Superior temporal gyrus (tissue), 1 donor: Measurements from ENCODE around the gene FBXL7.

Source experiments
- DNase-seq: peaks from one replicate; pipeline ENCODE4 v3.0.0-alpha.2; 2016; ENCODE audit errors: extremely low spot score

FBXL7 gene

DNA sequence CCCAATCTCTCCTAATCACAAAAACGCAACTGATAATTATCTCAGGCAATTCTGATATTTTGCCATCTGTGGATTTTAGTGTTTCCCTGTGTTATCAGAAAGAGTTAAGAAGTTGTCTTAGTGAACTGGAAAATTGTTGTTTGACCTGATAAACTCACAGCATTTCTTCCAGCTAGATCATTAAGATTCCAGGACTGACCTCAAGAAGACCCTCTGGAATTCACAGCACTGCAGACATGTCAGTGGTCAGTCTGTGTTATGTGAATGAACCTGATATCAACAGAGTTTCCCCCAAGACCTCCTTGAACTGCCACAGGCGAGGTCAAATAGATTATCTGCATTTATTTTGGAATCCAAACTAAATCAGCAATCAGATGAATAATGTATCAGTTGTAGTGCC is 174.7 kb downstream of the FBXL7 start:
- DNase-seq: no peak

GRCh38 chr5:15676591-15676990 is 176.6 kb downstream of the FBXL7 start:
- DNase-seq: no peak

GRCh38 chr5:15679161-15679560 is 179.2 kb downstream of the FBXL7 start:
- DNase-seq: no peak

- DNase-seq: no peak
Observed at GRCh38 chr5:15680455-15680854, 180.5 kb downstream of the FBXL7 start.

DNA sequence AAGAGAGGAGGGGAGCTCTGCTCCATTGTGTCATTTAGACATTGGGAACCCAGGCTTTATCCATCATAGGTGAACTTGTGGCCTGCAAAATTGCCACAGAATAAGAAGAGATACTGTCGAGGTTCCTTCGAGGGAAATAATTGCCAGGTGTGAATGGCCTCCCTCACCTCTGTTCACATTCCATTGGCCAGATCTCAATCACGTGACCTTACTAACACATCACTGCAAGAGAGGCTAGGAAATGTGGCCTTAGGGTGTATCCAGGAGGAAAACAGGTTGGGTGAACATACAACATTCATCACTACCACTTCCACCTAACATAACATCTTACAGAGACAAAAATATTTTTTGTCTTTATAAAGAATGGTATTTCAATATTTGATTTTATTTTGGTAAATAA is 182.1 kb downstream of the FBXL7 start:
- DNase-seq: no peak

- no peak for DNase-seq
Observed at GRCh38 chr5:15682566-15682965, 182.6 kb downstream of the FBXL7 start.

- no peak for DNase-seq
Observed at GRCh38 chr5:15683332-15683731, 183.4 kb downstream of the FBXL7 start.

- DNase-seq: peak; percentile 29
Observed at GRCh38 chr5:15687401-15687800, 187.4 kb downstream of the FBXL7 start.

GRCh38 chr5:15689836-15690235 is 189.9 kb downstream of the FBXL7 start:
- DNase-seq: no peak

GRCh38 chr5:15690611-15691010 is 190.6 kb downstream of the FBXL7 start:
- no peak for DNase-seq

GRCh38 chr5:15691521-15691920 is 191.5 kb downstream of the FBXL7 start:
- DNase-seq: no peak

- no peak for DNase-seq
Observed at GRCh38 chr5:15692706-15693381, 192.9 kb downstream of the FBXL7 start.

GRCh38 chr5:15693382-15693728 is 193.4 kb downstream of the FBXL7 start:
- no peak for DNase-seq

GRCh38 chr5:15693933-15694332 is 194.0 kb downstream of the FBXL7 start:
- no peak for DNase-seq

- peak; percentile 46 for DNase-seq
Observed at GRCh38 chr5:15694696-15695214, 194.8 kb downstream of the FBXL7 start.

DNA sequence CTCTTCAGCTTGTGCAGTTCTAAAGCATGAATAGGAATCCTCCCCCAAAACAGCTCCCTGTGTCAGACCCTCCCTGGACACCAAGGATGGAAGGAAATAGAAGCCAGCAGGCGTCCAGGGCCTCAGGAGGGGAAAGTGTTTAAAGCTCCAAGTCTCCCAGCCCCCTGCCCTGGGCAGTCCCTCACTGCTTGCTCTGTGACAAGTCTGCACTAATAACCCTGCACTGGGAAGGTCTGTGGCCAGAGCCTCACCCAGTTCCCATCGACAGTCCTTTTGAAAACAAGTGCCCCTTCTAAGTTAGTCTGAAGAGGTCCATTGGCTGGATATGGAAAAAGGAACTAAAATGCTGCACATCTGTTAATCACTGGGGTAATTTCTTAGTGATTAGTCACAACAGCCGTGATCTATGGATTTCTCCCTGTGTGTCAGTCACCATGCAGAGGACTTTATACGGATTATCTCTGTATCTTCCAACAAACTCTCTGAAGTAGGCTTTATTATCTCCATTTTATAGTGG is 195.3 kb downstream of the FBXL7 start:
- no peak for DNase-seq

DNA sequence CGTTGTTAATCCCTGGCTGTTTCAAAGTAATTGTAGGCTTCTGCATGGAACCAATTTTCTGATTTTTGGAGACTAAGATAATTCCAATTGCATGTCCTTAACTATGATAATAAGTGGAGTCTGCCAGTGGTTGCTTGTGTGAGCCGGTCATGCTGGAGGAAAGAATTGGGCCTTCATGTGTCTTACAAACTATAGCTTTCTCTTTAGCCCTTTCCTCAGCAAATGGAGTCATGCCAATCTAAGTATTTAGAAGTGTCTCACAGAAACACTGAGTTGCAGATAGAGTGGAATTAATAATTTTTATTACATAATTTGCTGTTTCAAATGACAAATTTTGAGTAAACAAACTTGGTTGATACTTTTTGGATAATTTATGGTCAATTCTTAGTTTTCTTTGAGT is 200.4 kb downstream of the FBXL7 start:
- DNase-seq: no peak

DNA sequence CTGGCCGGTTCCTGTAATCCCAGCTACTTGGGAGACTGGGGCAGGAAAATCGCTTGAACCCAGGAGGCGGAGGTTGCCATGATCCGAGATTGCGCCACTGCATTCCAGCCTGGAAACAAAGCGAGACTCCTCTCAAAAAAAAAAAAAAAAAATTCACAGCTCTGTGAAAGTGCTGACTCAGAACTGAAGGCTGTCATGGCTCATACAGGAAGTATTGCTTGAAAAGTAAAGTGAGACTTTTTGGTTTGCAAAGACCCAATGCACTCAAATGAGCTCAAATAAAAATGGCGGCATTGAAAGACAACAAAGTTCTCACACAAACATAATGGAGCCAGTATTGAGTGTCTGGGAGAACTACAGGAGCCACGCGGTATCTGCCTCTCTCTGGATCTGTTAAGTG is 202.1 kb downstream of the FBXL7 start:
- no peak for DNase-seq

DNA sequence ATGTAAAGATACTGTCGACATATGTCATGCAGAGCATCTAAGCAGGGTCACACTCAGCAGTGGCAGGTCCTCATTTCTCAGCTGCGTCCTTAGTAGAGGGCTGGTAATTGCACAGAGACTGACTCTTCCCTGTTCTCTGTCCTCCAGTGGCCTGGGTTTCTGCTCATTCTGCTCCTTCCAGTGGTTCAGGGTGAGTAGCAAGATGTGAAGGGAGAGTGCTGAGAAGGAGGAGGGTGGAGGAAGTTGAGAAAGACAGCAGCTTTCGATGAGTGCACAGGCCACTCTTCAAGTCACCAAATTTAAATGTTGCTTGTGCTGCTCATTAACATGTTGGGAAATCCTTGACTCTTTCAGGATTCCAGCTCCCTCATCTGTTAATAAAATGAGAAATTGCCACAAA is 203.9 kb downstream of the FBXL7 start:
- DNase-seq: no peak

DNA sequence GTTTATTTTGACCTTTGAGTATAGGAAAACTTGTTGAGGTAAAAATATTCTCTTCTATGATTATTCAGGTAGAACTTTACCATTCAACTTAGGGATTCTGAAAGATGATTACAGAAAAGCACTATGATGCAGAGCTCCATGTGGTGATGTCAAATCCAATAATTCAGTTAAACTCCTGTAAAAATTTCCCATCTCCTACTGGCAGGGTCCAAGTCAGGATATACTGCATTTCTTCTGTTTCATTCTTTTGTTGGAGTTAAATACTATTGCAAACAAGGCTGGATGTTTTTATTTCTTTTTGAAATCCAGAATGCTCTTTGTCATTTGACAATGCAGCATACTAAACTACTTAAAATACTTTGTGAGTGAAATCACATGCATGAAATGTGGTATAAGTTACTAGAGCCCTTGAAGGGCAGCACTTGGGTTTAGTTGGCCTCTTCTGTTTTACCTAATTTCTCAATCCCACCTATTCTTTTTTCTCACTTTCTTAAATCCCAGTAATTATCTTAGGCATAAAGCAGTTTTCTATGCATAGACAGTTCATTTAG is 204.5 kb downstream of the FBXL7 start:
- DNase-seq: no peak

DNA sequence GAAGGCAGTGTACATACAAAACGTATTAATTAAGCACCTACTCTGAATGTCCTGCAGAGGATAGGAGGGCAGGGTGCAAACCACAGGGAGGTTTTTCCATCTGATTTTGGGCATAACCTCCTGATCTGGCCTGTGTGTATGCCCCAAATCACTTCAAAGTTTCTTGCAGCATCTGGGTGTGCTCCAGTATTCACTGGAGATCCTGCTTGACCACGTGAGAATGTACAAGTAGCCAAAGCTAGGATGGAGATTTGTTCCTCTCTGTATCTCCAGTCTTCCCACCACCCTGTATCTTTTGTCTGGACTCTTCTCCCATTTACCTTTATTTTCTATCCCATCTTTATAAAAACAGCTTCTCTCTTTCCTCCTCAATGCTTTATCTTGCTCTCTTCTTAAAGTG is 207.7 kb downstream of the FBXL7 start:
- no peak for DNase-seq

- DNase-seq: no peak
Observed at GRCh38 chr5:15711892-15712291, 211.9 kb downstream of the FBXL7 start.

DNA sequence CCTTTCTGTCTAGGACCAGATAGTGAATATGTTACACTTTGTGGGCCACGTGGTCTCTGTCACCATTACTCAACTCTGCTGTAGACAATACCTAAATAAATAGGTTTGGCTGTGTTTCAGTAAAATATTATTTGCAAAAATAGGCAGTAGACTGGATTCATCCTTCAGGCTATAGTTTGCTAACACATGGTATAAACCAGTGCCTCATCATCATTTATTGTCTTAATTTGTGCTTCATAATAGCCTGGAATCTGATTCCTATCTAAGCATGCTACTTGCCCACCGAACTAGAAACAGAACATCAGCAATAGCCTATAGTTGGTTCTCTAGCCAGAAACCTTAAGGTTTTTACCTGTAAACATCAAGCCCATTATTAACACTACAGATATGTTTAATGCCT is 215.6 kb downstream of the FBXL7 start:
- DNase-seq: no peak

GRCh38 chr5:15715967-15716366 is 216.0 kb downstream of the FBXL7 start:
- no peak for DNase-seq
